ENCODE data around the gene CEACAM19. TPM values are rescaled to one million over a fixed set of nuclear protein-coding genes. Genes with fewer than 3 reads are reported as not detected.
A peak's percentile ranks its signal among the peaks of the same experiment; 100 is the strongest.
"Not testable (repeated sequence)": the region's sequence is repeated elsewhere in the genome, so short reads cannot be mapped to it uniquely, and the experiment has no call there.

The CEACAM19 gene
- total RNA-seq, 2 experiments from 2014 or later = 0.23 to 0.34 TPM

GRCh38 chr19:44662691-44663385, 8.4 kb upstream of the CEACAM19 start:
- Mint-ChIP-seq H3K4me1 (ENCODE audit: low read depth) (no peaks in the 10 kb centered on the region), H3K4me3 (no peak overlapping the region), H3K27me3 (ENCODE audit: low read depth) (no peaks in the 10 kb centered on the region), H3K27ac (no peak overlapping the region), H3K36me3 (ENCODE audit: low read depth) (no peaks in the 10 kb centered on the region), H3K9me3 (ENCODE audit: insufficient read depth) (no peaks in the 10 kb centered on the region)
- ChIA-PET POLR2A (no interaction called here), CTCF (interaction anchor here (0.9 to 2.2 kb wide), 7 partner anchors 8 to 183 kb away, joined by 3 to 13 read pairs (median 5); partner anchors contain the start of gene NECTIN2)
- ATAC-seq (no peak), DNase-seq (no peak)

- H3K27me3 Mint-ChIP-seq (ENCODE audit: low read depth) = no peaks in the 10 kb centered on the region
- POLR2A ChIA-PET = interaction anchor here (0.6 kb wide), 1 partner anchor 89 kb away, joined by 3 read pairs; no protein-coding TSS in a partner anchor
Measured at GRCh38 chr19:44663996-44664395, 7.3 kb upstream of the CEACAM19 start.

GRCh38 chr19:44664976-44665375, 6.3 kb upstream of the CEACAM19 start:
- Mint-ChIP-seq H3K9me3 (ENCODE audit: insufficient read depth) (no peaks in the 10 kb centered on the region), H3K4me3 (no peak overlapping the region), H3K4me1 (ENCODE audit: low read depth) (no peaks in the 10 kb centered on the region), H3K36me3 (ENCODE audit: low read depth) (no peaks in the 10 kb centered on the region), H3K27me3 (ENCODE audit: low read depth) (no peaks in the 10 kb centered on the region), H3K27ac (no peak overlapping the region)
- CTCF ChIA-PET = no interaction called here
- ATAC-seq (no peak), DNase-seq (no peak)
- POLR2A ChIA-PET = no interaction called here

More at GRCh38 chr19:44663996-44664395, 7.3 kb upstream of the CEACAM19 start:
- Mint-ChIP-seq H3K27ac (no peak overlapping the region), H3K36me3 (ENCODE audit: low read depth) (no peaks in the 10 kb centered on the region), H3K4me3 (no peak overlapping the region), H3K9me3 (ENCODE audit: insufficient read depth) (no peaks in the 10 kb centered on the region), H3K4me1 (ENCODE audit: low read depth) (no peaks in the 10 kb centered on the region)
- ATAC-seq = no peak
- DNase-seq = no peak
- CTCF ChIA-PET = interaction anchor here (1.3 to 2.2 kb wide), 4 partner anchors 10 to 182 kb away, joined by 4 to 13 read pairs (median 6); partner anchors contain the start of gene NECTIN2

- Mint-ChIP-seq H3K4me3 (no peak overlapping the region), H3K27me3 (ENCODE audit: low read depth) (no peaks in the 10 kb centered on the region), H3K36me3 (ENCODE audit: low read depth) (no peaks in the 10 kb centered on the region), H3K9me3 (ENCODE audit: insufficient read depth) (no peaks in the 10 kb centered on the region), H3K27ac (no peak overlapping the region), H3K4me1 (ENCODE audit: low read depth) (no peaks in the 10 kb centered on the region)
- DNase-seq (no peak), ATAC-seq (peak; percentile 21)
- ChIA-PET CTCF (interaction anchor here (0.9 to 1.6 kb wide), 3 partner anchors 10 to 96 kb away, joined by 3 to 7 read pairs (median 6); no protein-coding TSS in a partner anchor), POLR2A (no interaction called here)
Measured at GRCh38 chr19:44666852-44667556, 4.3 kb upstream of the CEACAM19 start.

- Mint-ChIP-seq H3K9me3 (ENCODE audit: insufficient read depth) (peaks cover 3% of the 10 kb centered on the region), H3K27ac (no peak overlapping the region), H3K4me3 (no peak overlapping the region), H3K4me1 (ENCODE audit: low read depth) (no peaks in the 10 kb centered on the region), H3K27me3 (ENCODE audit: low read depth) (no peaks in the 10 kb centered on the region), H3K36me3 (ENCODE audit: low read depth) (no peaks in the 10 kb centered on the region)
- ChIA-PET CTCF (no interaction called here), POLR2A (no interaction called here)
- ATAC-seq = peak; percentile 60
- peak; percentile 29 for DNase-seq
Measured at GRCh38 chr19:44668985-44669764, 2.1 kb upstream of the CEACAM19 start.

GRCh38 chr19:44670027-44670426, 1.3 kb upstream of the CEACAM19 start:
- DNase-seq; H3K4me3 Mint-ChIP-seq; CTCF ChIA-PET; H3K36me3 Mint-ChIP-seq (ENCODE audit: low read depth); ATAC-seq; H3K4me1 Mint-ChIP-seq (ENCODE audit: low read depth); POLR2A ChIA-PET; H3K27ac Mint-ChIP-seq; H3K9me3 Mint-ChIP-seq (ENCODE audit: insufficient read depth); H3K27me3 Mint-ChIP-seq (ENCODE audit: low read depth): not testable (repeated sequence)

- CTCF ChIA-PET = interaction anchor here (1.0 kb wide), 1 partner anchor 14 kb away, joined by 3 read pairs; no protein-coding TSS in a partner anchor
- H3K27ac Mint-ChIP-seq = no peak overlapping the region
- H3K27me3 Mint-ChIP-seq (ENCODE audit: low read depth) = no peaks in the 10 kb centered on the region
- POLR2A ChIA-PET = no interaction called here
- H3K9me3 Mint-ChIP-seq (ENCODE audit: insufficient read depth) = peaks cover 3% of the 10 kb centered on the region
- DNase-seq (no peak), ATAC-seq (no peak)
- H3K36me3 Mint-ChIP-seq (ENCODE audit: low read depth) = no peaks in the 10 kb centered on the region
- no peaks in the 10 kb centered on the region for H3K4me1 Mint-ChIP-seq (ENCODE audit: low read depth)
- H3K4me3 Mint-ChIP-seq = no peak overlapping the region
Measured at GRCh38 chr19:44672226-44672625, 944 bp downstream of the CEACAM19 start.

- H3K9me3 Mint-ChIP-seq (ENCODE audit: insufficient read depth) = peaks cover 3% of the 10 kb centered on the region
- DNase-seq (no peak), ATAC-seq (no peak)
- H3K4me1 Mint-ChIP-seq (ENCODE audit: low read depth) = no peaks in the 10 kb centered on the region
- no peaks in the 10 kb centered on the region for H3K36me3 Mint-ChIP-seq (ENCODE audit: low read depth)
- CTCF ChIA-PET = no interaction called here
- no peak overlapping the region for H3K27ac Mint-ChIP-seq
- H3K27me3 Mint-ChIP-seq (ENCODE audit: low read depth) = no peaks in the 10 kb centered on the region
- POLR2A ChIA-PET = no interaction called here
- no peak overlapping the region for H3K4me3 Mint-ChIP-seq
Measured at GRCh38 chr19:44673510-44673909, 2.2 kb downstream of the CEACAM19 start.

GRCh38 chr19:44675521-44675920, 4.2 kb downstream of the CEACAM19 start:
- CTCF ChIA-PET = no interaction called here

GRCh38 chr19:44677019-44677811, 5.9 kb downstream of the CEACAM19 start:
- no peak overlapping the region for H3K4me3 Mint-ChIP-seq
- no peaks in the 10 kb centered on the region for H3K36me3 Mint-ChIP-seq (ENCODE audit: low read depth)
- ATAC-seq = no peak
- no peaks in the 10 kb centered on the region for H3K4me1 Mint-ChIP-seq (ENCODE audit: low read depth)
- DNase-seq = no peak
- H3K27me3 Mint-ChIP-seq (ENCODE audit: low read depth) = no peaks in the 10 kb centered on the region
- H3K9me3 Mint-ChIP-seq (ENCODE audit: insufficient read depth) = peaks cover under 1% of the 10 kb centered on the region
- no peak overlapping the region for H3K27ac Mint-ChIP-seq
- ChIA-PET POLR2A (no interaction called here), CTCF (no interaction called here)

More at GRCh38 chr19:44675521-44675920, 4.2 kb downstream of the CEACAM19 start:
- POLR2A ChIA-PET = no interaction called here
- no peaks in the 10 kb centered on the region for H3K36me3 Mint-ChIP-seq (ENCODE audit: low read depth)
- no peak overlapping the region for H3K4me3 Mint-ChIP-seq
- no peaks in the 10 kb centered on the region for H3K4me1 Mint-ChIP-seq (ENCODE audit: low read depth)
- ATAC-seq = no peak
- no peaks in the 10 kb centered on the region for H3K27me3 Mint-ChIP-seq (ENCODE audit: low read depth)
- H3K27ac Mint-ChIP-seq = no peak overlapping the region
- H3K9me3 Mint-ChIP-seq (ENCODE audit: insufficient read depth) = peaks cover 3% of the 10 kb centered on the region
- no peak for DNase-seq

- ChIA-PET POLR2A (no interaction called here), CTCF (interaction anchor here (1.1 to 1.3 kb wide), 3 partner anchors 9 to 43 kb away, joined by 3 to 4 read pairs (median 3); no protein-coding TSS in a partner anchor)
- Mint-ChIP-seq H3K36me3 (ENCODE audit: low read depth) (no peaks in the 10 kb centered on the region), H3K27ac (no peak overlapping the region), H3K4me1 (ENCODE audit: low read depth) (peaks cover 6% of the 10 kb centered on the region), H3K9me3 (ENCODE audit: insufficient read depth) (no peaks in the 10 kb centered on the region), H3K27me3 (ENCODE audit: low read depth) (no peaks in the 10 kb centered on the region), H3K4me3 (no peak overlapping the region)
- ATAC-seq (no peak), DNase-seq (no peak)
Measured at GRCh38 chr19:44680536-44680935, 9.3 kb downstream of the CEACAM19 start.

All from activated CD8-positive, alpha-beta T cell treated with anti-CD3 and anti-CD28 coated beads, Interleukin-2, amount 10 ng/mL, durations not matched to agents 7 days and 5 days (primary cell).